ENCODE results near the gene RAB30. TPM values are rescaled to one million over a fixed set of nuclear protein-coding genes. Genes with fewer than 3 reads are reported as not detected.

RAB30 gene
- total RNA-seq, 3 donors from 2014 or later, result 20.3 to 26.6 (median 24.2) TPM

DNA sequence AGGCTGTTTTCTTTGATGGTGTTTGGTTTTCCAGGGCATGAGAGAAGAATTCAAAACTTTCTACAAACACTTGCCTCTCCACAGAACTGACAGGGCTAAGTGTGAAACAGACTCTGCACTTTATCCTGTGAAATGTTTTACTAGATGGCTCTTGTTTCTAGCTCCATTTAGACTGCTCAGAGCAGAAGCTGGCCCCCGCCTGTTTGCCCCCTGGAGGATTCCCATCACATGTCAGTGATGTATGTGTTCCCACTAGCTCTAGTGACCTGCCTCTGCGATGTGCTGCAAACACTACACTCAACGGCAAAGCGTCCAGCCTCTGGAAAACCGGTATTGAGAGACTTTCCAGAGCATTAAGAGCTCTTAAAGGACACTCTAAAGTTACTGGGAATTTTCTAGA is 43.9 kb upstream of the RAB30 start:
- no peaks in the 10 kb centered on the region for H3K4me1 ChIP-seq
- no peaks in the 10 kb centered on the region for H3K27me3 ChIP-seq
- intact Hi-C loops (cut with DNase I; ENCODE audit: low total_unique reads), result no loop called here
- no peaks in the 10 kb centered on the region for H3K9me3 ChIP-seq
- no peak overlapping the region for H3K4me3 ChIP-seq
- no peaks in the 10 kb centered on the region for H3K36me3 ChIP-seq
- no peak for TF ChIP-seq CTCF (IDR thresholded peaks at IDR 0.05)
- no peak for DNase-seq (ENCODE audit: low spot score in 2 of 2)
- no peak overlapping the region for H3K27ac ChIP-seq

- no peak overlapping the region for H3K27ac ChIP-seq
- intact Hi-C loops (cut with DNase I; ENCODE audit: low total_unique reads), result no loop called here
- H3K4me3 ChIP-seq, result no peak overlapping the region
These were observed 43.3 kb upstream of the RAB30 start for GRCh38 chr11:83115026-83115425.

GRCh38 chr11:83112886-83113285 is 41.2 kb upstream of the RAB30 start:
- Histone ChIP-seq H3K9me3 (no peaks in the 10 kb centered on the region), H3K4me1 (no peaks in the 10 kb centered on the region), H3K27me3 (no peaks in the 10 kb centered on the region), H3K27ac (no peak overlapping the region), H3K36me3 (no peaks in the 10 kb centered on the region), H3K4me3 (no peak overlapping the region)
- intact Hi-C loops (cut with DNase I; ENCODE audit: low total_unique reads), result no loop called here
- DNase-seq (ENCODE audit: low spot score in 2 of 2), result no peak
- TF ChIP-seq POLR2AphosphoS5 (IDR thresholded peaks at IDR 0.05) (no peak), POLR2A (IDR thresholded peaks at IDR 0.05) (no peak), CTCF (IDR thresholded peaks at IDR 0.05) (no peak)

More at GRCh38 chr11:83115026-83115425, 43.3 kb upstream of the RAB30 start:
- H3K9me3 ChIP-seq, result no peaks in the 10 kb centered on the region
- no peaks in the 10 kb centered on the region for H3K4me1 ChIP-seq
- no peaks in the 10 kb centered on the region for H3K36me3 ChIP-seq
- no peak for TF ChIP-seq POLR2A (IDR thresholded peaks at IDR 0.05)
- TF ChIP-seq CTCF (IDR thresholded peaks at IDR 0.05), result no peak
- TF ChIP-seq POLR2AphosphoS5 (IDR thresholded peaks at IDR 0.05), result no peak
- no peak for DNase-seq (ENCODE audit: low spot score in 2 of 2)
- no peaks in the 10 kb centered on the region for H3K27me3 ChIP-seq

DNA sequence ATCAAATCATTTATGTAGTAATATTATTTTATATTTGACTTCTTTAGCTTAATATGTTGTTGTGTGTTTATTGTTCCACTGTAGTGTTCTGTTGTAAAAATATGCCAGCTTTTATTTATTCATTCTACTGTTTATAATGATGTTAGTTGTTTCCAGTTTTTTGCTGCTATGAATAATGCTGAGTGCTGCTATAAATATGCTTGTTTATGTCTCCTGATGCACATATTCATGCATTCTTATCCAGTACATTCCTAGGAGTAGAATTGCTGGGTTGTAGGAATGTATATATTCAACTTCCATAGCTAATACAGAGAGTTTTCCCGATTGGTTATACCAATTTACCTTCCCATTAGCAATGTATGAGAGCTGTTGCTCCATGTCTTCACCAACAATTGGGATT is 33.5 kb upstream of the RAB30 start:
- no peak for DNase-seq (ENCODE audit: low spot score in 2 of 2)
- TF ChIP-seq CTCF (IDR thresholded peaks at IDR 0.05) (no peak), POLR2A (IDR thresholded peaks at IDR 0.05) (no peak), POLR2AphosphoS5 (IDR thresholded peaks at IDR 0.05) (no peak)
- Histone ChIP-seq H3K4me3 (no peak overlapping the region), H3K27me3 (no peaks in the 10 kb centered on the region), H3K36me3 (no peaks in the 10 kb centered on the region), H3K4me1 (no peaks in the 10 kb centered on the region), H3K27ac (no peak overlapping the region), H3K9me3 (no peaks in the 10 kb centered on the region)
- intact Hi-C loops (cut with DNase I; ENCODE audit: low total_unique reads), result no loop called here

DNA sequence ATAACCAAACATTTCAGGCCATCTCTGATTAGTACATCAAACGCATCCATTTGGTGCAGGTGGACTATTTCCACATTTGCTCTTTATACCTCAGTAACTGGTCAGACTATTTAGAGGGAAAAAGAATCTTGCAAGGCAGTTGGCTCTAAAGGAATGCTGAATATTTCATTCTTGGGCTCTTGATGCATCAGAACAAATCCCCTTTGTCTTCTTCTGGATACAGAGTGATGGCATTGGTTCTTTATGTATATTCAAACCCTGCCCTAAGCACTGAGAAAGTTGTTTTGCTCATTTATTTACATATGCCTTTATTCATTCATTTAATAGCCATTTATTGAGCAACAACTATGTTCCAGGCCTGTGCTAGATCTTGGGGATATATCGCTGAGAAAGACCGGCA is 31.1 kb upstream of the RAB30 start:
- H3K4me3 ChIP-seq, result no peak overlapping the region
- H3K9me3 ChIP-seq, result no peaks in the 10 kb centered on the region
- no peaks in the 10 kb centered on the region for H3K27me3 ChIP-seq
- DNase-seq (ENCODE audit: low spot score in 2 of 2), result no peak
- TF ChIP-seq POLR2AphosphoS5 (IDR thresholded peaks at IDR 0.05) (no peak), POLR2A (IDR thresholded peaks at IDR 0.05) (no peak), CTCF (IDR thresholded peaks at IDR 0.05) (no peak)
- no peaks in the 10 kb centered on the region for H3K4me1 ChIP-seq
- no peaks in the 10 kb centered on the region for H3K36me3 ChIP-seq
- H3K27ac ChIP-seq, result no peak overlapping the region
- intact Hi-C loops (cut with DNase I; ENCODE audit: low total_unique reads), result no loop called here
